ENCODE results near the gene AATF.
"Not testable (repeated sequence)": the region's sequence is repeated elsewhere in the genome, so short reads cannot be mapped to it uniquely, and the experiment has no call there.

AATF gene

DNA sequence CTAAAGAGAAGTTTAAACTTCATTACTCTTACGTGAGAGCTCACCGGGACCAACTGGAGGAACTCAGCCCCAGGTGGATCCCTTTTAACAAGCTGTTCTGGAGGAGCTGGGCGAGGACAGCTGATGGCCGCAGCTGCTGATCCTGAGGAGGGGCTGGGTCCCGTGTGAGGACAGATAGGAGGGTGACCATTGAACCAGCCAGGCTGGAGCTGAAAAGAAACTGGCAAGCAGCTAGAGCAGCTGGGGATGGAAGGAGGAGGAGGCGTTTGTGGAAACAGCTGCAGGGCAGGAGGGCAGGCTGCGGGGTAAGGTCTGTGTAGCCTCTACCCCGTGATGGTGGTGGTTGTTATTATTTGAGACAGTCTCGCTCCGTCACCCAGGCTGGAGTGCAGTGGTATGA, 119.5 kb downstream of the AATF start:
- Histone ChIP-seq H4K20me1 (ENCODE audit: insufficient read depth, low read length, poor library complexity, severe bottlenecking) (no peaks in the 10 kb centered on the region), H3K4me3 (ENCODE audit: low read length, poor library complexity, severe bottlenecking) (no peak overlapping the region), H3K36me3 (ENCODE audit: insufficient read depth, low read length) (no peaks in the 10 kb centered on the region), H3K9me2 (replicated peaks; ENCODE audit: low read depth, low read length) (no peaks in the 10 kb centered on the region), H3K4me1 (ENCODE audit: insufficient read depth, low read length, poor library complexity, severe bottlenecking) (no peaks in the 10 kb centered on the region), H2AFZ (ENCODE audit: low read length) (no peak overlapping the region), H3K9me3 (ENCODE audit: insufficient read depth, low read depth, low read length) (no peaks in the 10 kb centered on the region), H3K79me2 (ENCODE audit: insufficient read depth, low read length) (no peaks in the 10 kb centered on the region), H3F3A (ENCODE audit: low read depth) (no peaks in the 10 kb centered on the region), H3K4me2 (ENCODE audit: low read depth, low read length, poor library complexity, severe bottlenecking) (no peak overlapping the region), H3K27me3 (ENCODE audit: insufficient read depth, low read length, poor library complexity, severe bottlenecking) (no peaks in the 10 kb centered on the region), H3K9ac (ENCODE audit: low read depth, low read length, poor library complexity, severe bottlenecking) (no peak overlapping the region)
- TF ChIP-seq, protein P1, sequence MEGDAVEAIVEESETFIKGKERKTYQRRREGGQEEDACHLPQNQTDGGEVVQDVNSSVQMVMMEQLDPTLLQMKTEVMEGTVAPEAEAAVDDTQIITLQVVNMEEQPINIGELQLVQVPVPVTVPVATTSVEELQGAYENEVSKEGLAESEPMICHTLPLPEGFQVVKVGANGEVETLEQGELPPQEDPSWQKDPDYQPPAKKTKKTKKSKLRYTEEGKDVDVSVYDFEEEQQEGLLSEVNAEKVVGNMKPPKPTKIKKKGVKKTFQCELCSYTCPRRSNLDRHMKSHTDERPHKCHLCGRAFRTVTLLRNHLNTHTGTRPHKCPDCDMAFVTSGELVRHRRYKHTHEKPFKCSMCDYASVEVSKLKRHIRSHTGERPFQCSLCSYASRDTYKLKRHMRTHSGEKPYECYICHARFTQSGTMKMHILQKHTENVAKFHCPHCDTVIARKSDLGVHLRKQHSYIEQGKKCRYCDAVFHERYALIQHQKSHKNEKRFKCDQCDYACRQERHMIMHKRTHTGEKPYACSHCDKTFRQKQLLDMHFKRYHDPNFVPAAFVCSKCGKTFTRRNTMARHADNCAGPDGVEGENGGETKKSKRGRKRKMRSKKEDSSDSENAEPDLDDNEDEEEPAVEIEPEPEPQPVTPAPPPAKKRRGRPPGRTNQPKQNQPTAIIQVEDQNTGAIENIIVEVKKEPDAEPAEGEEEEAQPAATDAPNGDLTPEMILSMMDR (conservative IDR thresholded peaks at IDR 0.05; ENCODE audit: low read length): no peak
- no peak for TF ChIP-seq EZH2phosphoT487 (IDR thresholded peaks at IDR 0.05; ENCODE audit: borderline replicate concordance)

- Histone ChIP-seq H3K9me2 (replicated peaks; ENCODE audit: low read depth, low read length) (no peaks in the 10 kb centered on the region), H3K4me3 (ENCODE audit: low read length, poor library complexity, severe bottlenecking) (no peak overlapping the region), H3K4me1 (ENCODE audit: insufficient read depth, low read length, poor library complexity, severe bottlenecking) (no peaks in the 10 kb centered on the region), H3F3A (ENCODE audit: low read depth) (no peaks in the 10 kb centered on the region), H3K9ac (ENCODE audit: low read depth, low read length, poor library complexity, severe bottlenecking) (no peak overlapping the region), H2AFZ (ENCODE audit: low read length) (no peak overlapping the region), H3K79me2 (ENCODE audit: insufficient read depth, low read length) (no peaks in the 10 kb centered on the region), H3K27me3 (ENCODE audit: insufficient read depth, low read length, poor library complexity, severe bottlenecking) (no peaks in the 10 kb centered on the region), H4K20me1 (ENCODE audit: insufficient read depth, low read length, poor library complexity, severe bottlenecking) (no peaks in the 10 kb centered on the region), H3K36me3 (ENCODE audit: insufficient read depth, low read length) (no peaks in the 10 kb centered on the region), H3K4me2 (ENCODE audit: low read depth, low read length, poor library complexity, severe bottlenecking) (no peak overlapping the region), H3K9me3 (ENCODE audit: insufficient read depth, low read depth, low read length) (no peaks in the 10 kb centered on the region)
- TF ChIP-seq, protein P1 (conservative IDR thresholded peaks at IDR 0.05; ENCODE audit: low read length): no peak
- TF ChIP-seq EZH2phosphoT487 (IDR thresholded peaks at IDR 0.05; ENCODE audit: borderline replicate concordance): no peak
These were observed 120.3 kb downstream of the AATF start for GRCh38 chr17:37069087-37069486.

- not testable (repeated sequence) for H3K9me3 ChIP-seq (ENCODE audit: insufficient read depth, low read depth, low read length); H3K9ac ChIP-seq (ENCODE audit: low read depth, low read length, poor library complexity, severe bottlenecking); H3K4me2 ChIP-seq (ENCODE audit: low read depth, low read length, poor library complexity, severe bottlenecking); H4K20me1 ChIP-seq (ENCODE audit: insufficient read depth, low read length, poor library complexity, severe bottlenecking); H2AFZ ChIP-seq (ENCODE audit: low read length); H3K9me2 ChIP-seq (replicated peaks; ENCODE audit: low read depth, low read length); H3K4me3 ChIP-seq (ENCODE audit: low read length, poor library complexity, severe bottlenecking); H3K36me3 ChIP-seq (ENCODE audit: insufficient read depth, low read length); H3F3A ChIP-seq (ENCODE audit: low read depth); H3K27me3 ChIP-seq (ENCODE audit: insufficient read depth, low read length, poor library complexity, severe bottlenecking); H3K4me1 ChIP-seq (ENCODE audit: insufficient read depth, low read length, poor library complexity, severe bottlenecking); H3K79me2 ChIP-seq (ENCODE audit: insufficient read depth, low read length)
These were observed 124.7 kb downstream of the AATF start for GRCh38 chr17:37073464-37073863.

GRCh38 chr17:37079065-37079708, 130.4 kb downstream of the AATF start:
- H4K20me1 ChIP-seq (ENCODE audit: insufficient read depth, low read length, poor library complexity, severe bottlenecking): no peaks in the 10 kb centered on the region
- H3K4me3 ChIP-seq (ENCODE audit: low read length, poor library complexity, severe bottlenecking): no peak overlapping the region
- H3F3A ChIP-seq (ENCODE audit: low read depth): peaks cover 3% of the 10 kb centered on the region; the same call in 1 of the 2 replicates
- H3K9ac ChIP-seq (ENCODE audit: low read depth, low read length, poor library complexity, severe bottlenecking): no peak overlapping the region
- no peaks in the 10 kb centered on the region for H3K9me2 ChIP-seq (replicated peaks; ENCODE audit: low read depth, low read length)
- no peak overlapping the region for H3K4me2 ChIP-seq (ENCODE audit: low read depth, low read length, poor library complexity, severe bottlenecking)
- no peaks in the 10 kb centered on the region for H3K27me3 ChIP-seq (ENCODE audit: insufficient read depth, low read length, poor library complexity, severe bottlenecking)
- H3K4me1 ChIP-seq (ENCODE audit: insufficient read depth, low read length, poor library complexity, severe bottlenecking): peaks cover 39% of the 10 kb centered on the region
- H3K36me3 ChIP-seq (ENCODE audit: insufficient read depth, low read length): no peaks in the 10 kb centered on the region
- TF ChIP-seq, protein P1 (conservative IDR thresholded peaks at IDR 0.05; ENCODE audit: low read length): no peak
- no peak for TF ChIP-seq EZH2phosphoT487 (IDR thresholded peaks at IDR 0.05; ENCODE audit: borderline replicate concordance)
- H2AFZ ChIP-seq (ENCODE audit: low read length): no peak overlapping the region
- peaks cover 10% of the 10 kb centered on the region; the same call in 1 of the 2 replicates for H3K9me3 ChIP-seq (ENCODE audit: insufficient read depth, low read depth, low read length)
- H3K79me2 ChIP-seq (ENCODE audit: insufficient read depth, low read length): no peaks in the 10 kb centered on the region

Data from Loucy (cell line).